HG02970 (cell line): ENCODE results near the gene POR.

ENCODE experiments used
- ATAC-seq: cut with Tn5 transposase; IDR thresholded peaks from one replicate; pipeline ENCODE4 v1.9.1; 2021; ENCODE audit warnings: mild to moderate bottlenecking, moderate library complexity, moderate number of reproducible peaks; ENCODE audit not compliant: unreplicated experiment, low FRiP score

The POR gene

DNA sequence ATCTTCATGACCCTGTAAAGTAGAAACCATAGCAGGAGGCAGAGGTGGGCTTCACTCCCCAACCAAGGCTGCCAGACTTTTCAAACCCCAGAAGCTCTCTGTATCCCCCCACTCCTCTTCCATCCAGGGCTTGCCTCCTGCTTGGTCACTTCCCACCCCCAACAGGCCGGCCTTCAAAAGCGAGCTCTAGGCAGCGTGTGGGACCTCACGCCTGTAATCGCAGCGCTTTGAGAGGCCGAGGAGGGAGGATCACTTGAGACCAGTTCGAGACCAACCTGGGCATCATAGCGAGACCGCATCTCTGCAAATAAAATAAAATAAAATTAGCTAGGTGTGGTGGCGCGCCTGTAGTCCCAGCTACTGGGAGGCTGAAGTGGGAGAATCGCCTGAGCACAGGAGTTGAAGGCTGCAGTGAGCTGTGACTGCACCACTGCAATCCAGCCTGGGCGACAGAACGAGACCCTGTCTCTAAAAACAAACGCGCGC, 743 bp upstream of the POR start:
- ATAC-seq = no peak

GRCh38 chr7:75915416-75916156, 631 bp downstream of the POR start:
- peak; percentile 1 for ATAC-seq

DNA sequence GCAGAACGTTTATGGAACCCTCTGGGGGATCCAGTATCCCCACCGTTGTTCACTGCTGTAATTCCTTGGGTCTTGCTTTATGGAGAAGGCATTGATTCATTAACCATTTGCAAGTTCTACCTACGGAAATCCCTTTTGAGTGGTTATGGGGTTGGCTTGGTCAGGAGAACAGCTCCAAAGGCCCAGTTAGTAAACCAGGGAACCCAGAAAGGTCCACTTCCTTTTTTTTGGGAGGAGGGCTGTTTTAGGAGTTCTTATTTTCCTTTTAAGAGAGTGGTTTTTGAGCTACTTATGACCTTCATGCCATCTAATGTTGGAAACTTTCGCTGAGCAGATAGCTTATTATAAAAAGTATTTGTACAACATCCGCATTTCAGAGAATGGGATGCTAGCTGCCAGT, 1.3 kb downstream of the POR start:
- ATAC-seq = no peak

- no peak for ATAC-seq
Observed at GRCh38 chr7:75916685-75917634, 2.0 kb downstream of the POR start.

DNA sequence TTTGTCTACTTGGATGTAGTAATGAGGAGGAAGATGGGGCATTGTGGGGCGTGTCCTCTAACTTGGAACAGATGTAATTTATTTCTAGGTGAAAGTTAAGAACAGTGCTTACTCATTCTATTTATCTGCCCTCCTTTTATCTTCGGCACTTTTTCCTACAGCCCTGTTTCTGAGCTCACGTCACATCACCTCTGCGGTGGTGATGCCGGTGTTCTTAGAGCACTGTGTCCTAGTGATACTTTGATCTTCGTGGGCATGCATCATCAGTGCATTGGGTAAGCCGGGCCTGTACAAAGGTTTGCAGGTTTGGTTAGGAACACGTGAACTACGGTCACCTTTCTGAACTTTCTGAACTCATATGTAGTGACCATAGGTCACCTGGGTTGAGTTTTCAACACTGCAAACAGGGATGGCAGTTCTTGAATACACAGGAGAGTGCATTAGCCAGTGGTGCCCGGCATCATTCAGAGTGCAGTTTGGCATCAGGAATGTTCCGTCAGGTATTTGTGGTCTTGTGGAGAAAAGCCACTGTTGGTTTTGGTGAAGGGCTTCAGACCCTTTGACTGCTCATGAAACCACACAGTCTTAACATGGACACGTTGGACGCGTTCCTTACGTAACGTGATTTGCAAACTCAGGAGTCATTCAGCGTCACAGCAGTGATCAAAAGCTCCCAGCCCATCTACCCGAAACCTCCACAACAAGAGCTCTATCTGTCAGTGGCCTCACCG, 5.6 kb downstream of the POR start:
- no peak for ATAC-seq

DNA sequence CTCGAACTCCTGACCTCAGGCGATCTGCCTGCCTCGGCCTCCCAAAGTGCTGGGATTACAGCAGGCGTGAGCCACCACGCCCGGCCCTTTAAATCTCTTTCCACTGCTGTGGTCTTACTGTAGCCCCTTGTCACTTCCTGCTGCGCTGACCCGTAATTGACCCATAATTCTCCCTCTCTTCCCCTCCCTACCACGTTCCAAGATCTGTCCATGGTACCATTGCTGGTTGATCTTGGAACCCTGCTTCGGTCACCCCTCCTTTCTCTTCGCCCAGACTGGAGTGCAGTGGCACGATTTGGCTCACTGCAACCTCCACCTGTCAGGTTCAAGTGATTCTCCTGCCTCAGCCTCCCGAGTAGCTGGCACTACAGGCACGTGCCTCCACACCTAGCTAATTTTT, 6.5 kb downstream of the POR start:
- no peak for ATAC-seq

GRCh38 chr7:75922966-75923603, 8.1 kb downstream of the POR start:
- no peak for ATAC-seq

DNA sequence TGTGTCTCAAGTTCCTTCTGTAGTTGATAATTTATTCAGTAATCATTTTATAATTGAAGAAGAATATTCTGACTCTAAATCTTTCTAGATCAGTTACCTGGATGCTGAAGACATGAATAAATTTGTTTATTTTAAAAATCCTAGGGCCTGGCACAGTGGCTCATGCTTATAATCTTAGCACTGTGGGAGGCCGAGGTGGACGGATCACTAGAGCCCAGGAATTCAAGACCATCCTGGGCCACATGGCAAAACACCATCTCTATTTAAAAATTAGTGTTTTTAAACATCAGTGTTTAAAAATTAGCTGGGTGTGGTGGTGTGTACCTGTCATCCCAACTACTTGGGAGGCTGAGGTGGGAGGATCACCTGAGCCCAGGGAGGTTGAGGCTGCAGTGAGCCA, 9.3 kb downstream of the POR start:
- ATAC-seq = no peak

GRCh38 chr7:75924889-75925288, 9.9 kb downstream of the POR start:
- ATAC-seq = no peak

- no peak for ATAC-seq
Observed at GRCh38 chr7:75925717-75926435, 10.9 kb downstream of the POR start.

GRCh38 chr7:75928568-75928914, 13.6 kb downstream of the POR start:
- no peak for ATAC-seq

- ATAC-seq = no peak
Observed at GRCh38 chr7:75931680-75932079, 16.7 kb downstream of the POR start.

- ATAC-seq = no peak
Observed at GRCh38 chr7:75937958-75938786, 23.2 kb downstream of the POR start.

- no peak for ATAC-seq
Observed at GRCh38 chr7:75938921-75939320, 24.0 kb downstream of the POR start.

DNA sequence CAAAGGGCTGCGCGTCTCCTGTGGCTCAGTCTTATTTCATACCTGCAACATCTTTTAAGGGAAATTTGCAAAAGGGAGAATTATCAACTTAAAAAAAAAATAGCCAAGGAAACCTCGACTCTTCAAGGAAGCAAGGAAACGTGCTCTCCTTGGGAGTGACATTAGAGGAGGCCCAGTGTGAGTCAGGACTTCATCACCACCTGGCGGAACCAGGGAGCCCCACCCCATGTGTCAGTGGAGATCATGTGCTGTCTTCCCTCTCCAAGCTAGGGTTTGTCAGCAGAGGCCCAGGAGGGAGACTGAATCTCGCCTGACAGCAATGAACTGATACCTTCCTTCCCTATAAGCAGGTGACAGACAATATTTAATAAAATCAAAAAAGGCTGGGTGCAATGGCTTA, 28.9 kb downstream of the POR start:
- no peak for ATAC-seq

DNA sequence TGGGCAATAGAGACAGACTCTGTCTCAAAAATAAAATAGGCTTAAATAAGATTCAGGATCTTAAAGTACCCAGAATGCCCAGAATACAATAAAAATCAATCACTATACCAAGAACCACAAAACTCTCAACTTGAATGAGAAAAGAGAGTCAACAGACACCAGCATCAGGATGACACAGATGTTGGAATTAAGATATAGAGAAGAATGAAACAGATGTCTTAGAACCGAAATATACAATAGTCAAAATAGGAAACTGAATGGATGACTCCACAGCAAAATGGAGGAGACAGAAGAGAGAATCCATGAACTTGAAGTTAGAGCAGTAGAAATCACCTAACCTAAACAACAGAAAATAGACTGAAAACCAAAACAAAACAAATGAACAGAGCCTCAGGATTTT, 29.6 kb downstream of the POR start:
- no peak for ATAC-seq

GRCh38 chr7:75945297-75946168, 30.6 kb downstream of the POR start:
- ATAC-seq = no peak

DNA sequence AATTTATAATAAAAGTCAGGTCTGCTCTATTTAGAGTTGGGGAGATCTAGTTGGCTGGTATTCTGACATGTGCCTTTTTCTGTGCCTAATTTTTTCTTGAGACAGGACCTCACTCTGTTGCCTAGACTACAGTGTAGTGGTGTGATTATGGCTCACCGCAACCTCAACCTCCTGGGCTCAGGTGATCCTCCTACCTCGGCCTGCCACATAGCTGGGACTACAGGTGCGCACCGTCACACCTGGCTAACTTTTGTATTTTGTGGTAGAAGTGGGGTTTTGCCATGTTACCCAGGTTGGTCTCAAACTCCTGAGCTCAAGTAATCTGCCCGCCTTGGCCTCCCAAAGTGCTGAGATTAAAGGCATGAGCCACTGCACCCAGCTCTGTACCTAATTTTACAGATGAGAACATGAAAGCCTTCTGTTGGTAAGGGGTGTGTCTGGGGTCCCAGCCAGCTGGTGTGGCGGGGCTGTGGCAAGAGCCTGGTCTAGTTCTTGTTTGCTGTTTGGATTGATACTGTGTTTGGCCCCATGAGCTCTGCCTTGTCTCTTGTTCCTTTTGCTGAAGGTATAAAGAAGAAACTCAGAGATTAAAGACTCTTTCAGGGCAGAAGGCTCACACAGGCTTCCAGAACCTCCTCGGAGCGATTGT, 31.4 kb downstream of the POR start:
- no peak for ATAC-seq
